ENCODE data around the gene MBLAC1.

- TF ChIP-seq EZH2 (IDR thresholded peaks at IDR 0.05; ENCODE audit: low read depth) (no peak), CTCF (conservative IDR thresholded peaks at IDR 0.05) (no peak)
Measured at GRCh38 chr7:100098913-100099312, 27.9 kb upstream of the MBLAC1 start.
